ENCODE results near the gene LPIN1.

DNA sequence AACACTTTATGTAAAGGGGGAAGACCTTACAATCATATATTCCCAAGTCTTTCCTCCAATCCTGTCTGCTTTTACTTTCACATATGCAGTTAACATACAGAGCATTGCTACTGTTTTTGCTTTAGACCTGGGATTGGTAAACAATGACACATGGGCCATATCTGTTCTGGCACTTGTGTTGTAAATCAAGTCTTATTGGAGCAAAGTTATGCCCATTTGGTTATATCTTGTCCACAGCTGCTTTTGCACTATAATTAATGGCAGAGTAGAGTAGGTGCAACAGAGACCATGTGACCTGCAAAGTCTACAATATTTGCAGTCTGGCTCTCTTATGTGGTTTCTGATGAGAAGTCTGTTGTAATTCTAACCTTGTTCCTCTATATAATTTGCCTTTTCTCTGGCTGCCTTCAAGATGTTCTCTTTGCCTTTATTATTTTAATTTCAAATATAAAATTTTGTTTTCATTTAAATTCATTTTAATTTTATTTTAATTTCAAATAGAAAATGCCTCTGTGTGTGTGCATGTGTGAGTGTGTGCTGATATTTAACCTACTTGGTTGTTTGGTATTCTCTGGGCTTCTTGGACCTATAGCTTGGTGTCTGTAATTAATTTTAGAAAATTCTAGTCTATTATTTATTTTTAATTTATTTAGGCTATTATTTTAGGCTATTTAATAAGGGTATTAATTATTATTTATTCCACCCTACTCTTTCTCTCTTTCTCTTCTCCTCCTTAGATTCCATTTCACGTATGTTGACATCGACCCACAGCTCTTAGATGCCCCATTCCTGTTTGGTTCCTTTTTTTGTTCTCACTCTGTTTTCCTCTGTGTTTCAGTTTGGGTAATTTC, 16.8 kb upstream of the LPIN1 start:
- no peak for TF ChIP-seq JUN (IDR thresholded peaks at IDR 0.05)
- TF ChIP-seq, protein P1, sequence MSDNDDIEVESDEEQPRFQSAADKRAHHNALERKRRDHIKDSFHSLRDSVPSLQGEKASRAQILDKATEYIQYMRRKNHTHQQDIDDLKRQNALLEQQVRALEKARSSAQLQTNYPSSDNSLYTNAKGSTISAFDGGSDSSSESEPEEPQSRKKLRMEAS (IDR thresholded peaks at IDR 0.05) = no peak
- TF ChIP-seq CEBPB (IDR thresholded peaks at IDR 0.05) = no peak
- no peak for TF ChIP-seq RAD21 (conservative IDR thresholded peaks at IDR 0.05 in 1 of 2, IDR thresholded peaks at IDR 0.05 in 1 of 2)
- TF ChIP-seq, protein P2, sequence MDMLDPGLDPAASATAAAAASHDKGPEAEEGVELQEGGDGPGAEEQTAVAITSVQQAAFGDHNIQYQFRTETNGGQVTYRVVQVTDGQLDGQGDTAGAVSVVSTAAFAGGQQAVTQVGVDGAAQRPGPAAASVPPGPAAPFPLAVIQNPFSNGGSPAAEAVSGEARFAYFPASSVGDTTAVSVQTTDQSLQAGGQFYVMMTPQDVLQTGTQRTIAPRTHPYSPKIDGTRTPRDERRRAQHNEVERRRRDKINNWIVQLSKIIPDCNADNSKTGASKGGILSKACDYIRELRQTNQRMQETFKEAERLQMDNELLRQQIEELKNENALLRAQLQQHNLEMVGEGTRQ (IDR thresholded peaks at IDR 0.05) = no peak
- TF ChIP-seq, protein P3, sequence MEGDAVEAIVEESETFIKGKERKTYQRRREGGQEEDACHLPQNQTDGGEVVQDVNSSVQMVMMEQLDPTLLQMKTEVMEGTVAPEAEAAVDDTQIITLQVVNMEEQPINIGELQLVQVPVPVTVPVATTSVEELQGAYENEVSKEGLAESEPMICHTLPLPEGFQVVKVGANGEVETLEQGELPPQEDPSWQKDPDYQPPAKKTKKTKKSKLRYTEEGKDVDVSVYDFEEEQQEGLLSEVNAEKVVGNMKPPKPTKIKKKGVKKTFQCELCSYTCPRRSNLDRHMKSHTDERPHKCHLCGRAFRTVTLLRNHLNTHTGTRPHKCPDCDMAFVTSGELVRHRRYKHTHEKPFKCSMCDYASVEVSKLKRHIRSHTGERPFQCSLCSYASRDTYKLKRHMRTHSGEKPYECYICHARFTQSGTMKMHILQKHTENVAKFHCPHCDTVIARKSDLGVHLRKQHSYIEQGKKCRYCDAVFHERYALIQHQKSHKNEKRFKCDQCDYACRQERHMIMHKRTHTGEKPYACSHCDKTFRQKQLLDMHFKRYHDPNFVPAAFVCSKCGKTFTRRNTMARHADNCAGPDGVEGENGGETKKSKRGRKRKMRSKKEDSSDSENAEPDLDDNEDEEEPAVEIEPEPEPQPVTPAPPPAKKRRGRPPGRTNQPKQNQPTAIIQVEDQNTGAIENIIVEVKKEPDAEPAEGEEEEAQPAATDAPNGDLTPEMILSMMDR (IDR thresholded peaks at IDR 0.05) = no peak
- TF ChIP-seq FOSL2 (IDR thresholded peaks at IDR 0.05) = no peak
- no peak for TF ChIP-seq FOSL2 (CRISPR knock-in tag; IDR thresholded peaks at IDR 0.05)
- TF ChIP-seq POLR2A (IDR thresholded peaks at IDR 0.05; ENCODE audit: low read length) = no peak
- TF ChIP-seq, protein P4, sequence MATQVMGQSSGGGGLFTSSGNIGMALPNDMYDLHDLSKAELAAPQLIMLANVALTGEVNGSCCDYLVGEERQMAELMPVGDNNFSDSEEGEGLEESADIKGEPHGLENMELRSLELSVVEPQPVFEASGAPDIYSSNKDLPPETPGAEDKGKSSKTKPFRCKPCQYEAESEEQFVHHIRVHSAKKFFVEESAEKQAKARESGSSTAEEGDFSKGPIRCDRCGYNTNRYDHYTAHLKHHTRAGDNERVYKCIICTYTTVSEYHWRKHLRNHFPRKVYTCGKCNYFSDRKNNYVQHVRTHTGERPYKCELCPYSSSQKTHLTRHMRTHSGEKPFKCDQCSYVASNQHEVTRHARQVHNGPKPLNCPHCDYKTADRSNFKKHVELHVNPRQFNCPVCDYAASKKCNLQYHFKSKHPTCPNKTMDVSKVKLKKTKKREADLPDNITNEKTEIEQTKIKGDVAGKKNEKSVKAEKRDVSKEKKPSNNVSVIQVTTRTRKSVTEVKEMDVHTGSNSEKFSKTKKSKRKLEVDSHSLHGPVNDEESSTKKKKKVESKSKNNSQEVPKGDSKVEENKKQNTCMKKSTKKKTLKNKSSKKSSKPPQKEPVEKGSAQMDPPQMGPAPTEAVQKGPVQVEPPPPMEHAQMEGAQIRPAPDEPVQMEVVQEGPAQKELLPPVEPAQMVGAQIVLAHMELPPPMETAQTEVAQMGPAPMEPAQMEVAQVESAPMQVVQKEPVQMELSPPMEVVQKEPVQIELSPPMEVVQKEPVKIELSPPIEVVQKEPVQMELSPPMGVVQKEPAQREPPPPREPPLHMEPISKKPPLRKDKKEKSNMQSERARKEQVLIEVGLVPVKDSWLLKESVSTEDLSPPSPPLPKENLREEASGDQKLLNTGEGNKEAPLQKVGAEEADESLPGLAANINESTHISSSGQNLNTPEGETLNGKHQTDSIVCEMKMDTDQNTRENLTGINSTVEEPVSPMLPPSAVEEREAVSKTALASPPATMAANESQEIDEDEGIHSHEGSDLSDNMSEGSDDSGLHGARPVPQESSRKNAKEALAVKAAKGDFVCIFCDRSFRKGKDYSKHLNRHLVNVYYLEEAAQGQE (IDR thresholded peaks at IDR 0.05) = no peak
- no peak for TF ChIP-seq JUNB (IDR thresholded peaks at IDR 0.05)
- TF ChIP-seq, protein P5, sequence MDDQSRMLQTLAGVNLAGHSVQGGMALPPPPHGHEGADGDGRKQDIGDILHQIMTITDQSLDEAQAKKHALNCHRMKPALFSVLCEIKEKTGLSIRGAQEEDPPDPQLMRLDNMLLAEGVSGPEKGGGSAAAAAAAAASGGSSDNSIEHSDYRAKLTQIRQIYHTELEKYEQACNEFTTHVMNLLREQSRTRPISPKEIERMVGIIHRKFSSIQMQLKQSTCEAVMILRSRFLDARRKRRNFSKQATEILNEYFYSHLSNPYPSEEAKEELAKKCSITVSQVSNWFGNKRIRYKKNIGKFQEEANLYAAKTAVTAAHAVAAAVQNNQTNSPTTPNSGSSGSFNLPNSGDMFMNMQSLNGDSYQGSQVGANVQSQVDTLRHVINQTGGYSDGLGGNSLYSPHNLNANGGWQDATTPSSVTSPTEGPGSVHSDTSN (IDR thresholded peaks at IDR 0.05) = no peak

Measured in A549 (cell line).